SK-N-SH treated with all-trans-retinoic acid at 6 μM for 48 hours (cell line): ENCODE results near the gene C17orf100.
A peak's percentile ranks its signal among the peaks of the same experiment; 100 is the strongest.

Experiments
- ATAC-seq: fragments of 200-7000 bp; cut with Tn5 transposase; 3 replicates; pipeline ENCODE4 v1.9.1; 2020; ENCODE audit warnings: mild to moderate bottlenecking, moderate library complexity
- ARNTL ChIP-seq: fragments of 450-650 bp; formaldehyde crosslinking; IDR thresholded peaks from 2 replicates; pipeline ENCODE4 v1.5.0; 2020; ENCODE audit warnings: low read depth, mild to moderate bottlenecking, moderate library complexity, borderline replicate concordance
- BACH2 ChIP-seq: fragments of 250-450 bp; sonication (Bioruptor Pico); IDR thresholded peaks from 2 replicates; pipeline ENCODE4 v1.9.0; 2021; ENCODE audit warnings: mild to moderate bottlenecking, borderline replicate concordance
- CSDC2 ChIP-seq: fragments of 250-450 bp; sonication (Bioruptor Pico); IDR thresholded peaks from 2 replicates; pipeline ENCODE4 v1.5.0; 2020; ENCODE audit warnings: mild to moderate bottlenecking, moderate library complexity
- ESRRG ChIP-seq: fragments of 250-450 bp; sonication (Bioruptor Pico); IDR thresholded peaks from 2 replicates; pipeline ENCODE4 v1.6.1; 2021; ENCODE audit warnings: mild to moderate bottlenecking
- GLIS3 ChIP-seq: fragments of 250-450 bp; sonication (Bioruptor Pico); IDR thresholded peaks from 2 replicates; pipeline ENCODE4 v1.5.0; 2020; ENCODE audit warnings: mild to moderate bottlenecking, moderate library complexity
- ISL1 ChIP-seq: fragments of 250-450 bp; sonication (Bioruptor Pico); IDR thresholded peaks from 2 replicates; pipeline ENCODE4 v2.1.2; 2022; ENCODE audit warnings: mild to moderate bottlenecking, moderate library complexity
- OSR1 ChIP-seq: fragments of 250-450 bp; sonication (Bioruptor Pico); IDR thresholded peaks from 2 replicates; pipeline ENCODE4 v1.8.0; 2022; ENCODE audit warnings: moderate library complexity, mild to moderate bottlenecking, inconsistent platforms
- RARB ChIP-seq: fragments of 250-450 bp; sonication (Bioruptor Pico); IDR thresholded peaks from 2 replicates; pipeline ENCODE4 v1.8.0; 2021; ENCODE audit warnings: mild to moderate bottlenecking, moderate library complexity
- TCF4 ChIP-seq: fragments of 250-450 bp; sonication (Bioruptor Pico); IDR thresholded peaks from 2 replicates; pipeline ENCODE4 v1.8.0; 2021; ENCODE audit warnings: mild to moderate bottlenecking, moderate library complexity, borderline replicate concordance
- TOX ChIP-seq: fragments of 250-450 bp; sonication (Bioruptor Pico); IDR thresholded peaks from 2 replicates; pipeline ENCODE4 v1.8.0; 2021; ENCODE audit warnings: mild to moderate bottlenecking, moderate library complexity, borderline replicate concordance
- ZC3H10 ChIP-seq: fragments of 250-450 bp; sonication (Bioruptor Pico); IDR thresholded peaks from 2 replicates; pipeline ENCODE4 v1.5.1; 2021; ENCODE audit warnings: mild to moderate bottlenecking, moderate library complexity
- ZFP3 ChIP-seq: fragments of 250-450 bp; sonication (Bioruptor Pico); IDR thresholded peaks from 2 replicates; pipeline ENCODE4 v1.5.0; 2020; ENCODE audit warnings: mild to moderate bottlenecking, moderate library complexity
- ZNF565 ChIP-seq: fragments of 450-650 bp; formaldehyde crosslinking; conservative IDR thresholded peaks from 2 replicates; pipeline ENCODE4 v1.5.0; 2020; ENCODE audit warnings: low read depth, mild to moderate bottlenecking, moderate library complexity
- TF ChIP-seq, protein P1 (sequence below): fragments of 250-450 bp; sonication (Bioruptor Pico); IDR thresholded peaks from 2 replicates; pipeline ENCODE4 v1.8.0; 2021; ENCODE audit warnings: low read depth, mild to moderate bottlenecking, moderate library complexity, borderline replicate concordance
- TF ChIP-seq, protein P2 (sequence below): fragments of 250-450 bp; sonication (Bioruptor Pico); IDR thresholded peaks from 2 replicates; pipeline ENCODE4 v1.8.0; 2020; ENCODE audit warnings: mild to moderate bottlenecking, moderate library complexity, borderline replicate concordance
- TF ChIP-seq, protein P3 (sequence below): fragments of 250-450 bp; sonication (Bioruptor Pico); IDR thresholded peaks from 2 replicates; pipeline ENCODE4 v1.5.1; 2021; ENCODE audit warnings: mild to moderate bottlenecking, moderate library complexity
- TF ChIP-seq, protein P4 (sequence below): fragments of 250-450 bp; sonication (Bioruptor Pico); IDR thresholded peaks from 2 replicates; pipeline ENCODE4 v1.5.1; 2020; ENCODE audit warnings: low read depth, mild to moderate bottlenecking, moderate library complexity

The C17orf100 gene

DNA sequence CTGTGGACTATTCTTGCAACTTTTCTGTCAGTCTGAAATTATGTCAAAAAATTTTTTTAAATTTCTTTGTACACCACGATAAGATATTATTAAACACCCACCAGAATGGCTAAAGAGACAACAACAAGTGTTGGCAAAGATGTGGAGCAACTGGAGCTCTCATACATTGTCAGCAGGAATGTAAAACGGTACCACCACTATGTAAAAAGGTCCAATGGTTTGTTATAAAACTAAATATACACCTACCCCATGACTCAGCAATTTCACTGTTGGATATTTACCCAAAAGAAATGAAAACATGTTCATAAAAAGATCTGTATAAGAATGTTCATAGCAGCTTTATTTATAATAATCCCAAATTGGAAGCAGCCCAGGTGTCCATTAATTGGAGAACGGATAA lies 18.3 kb upstream of the C17orf100 start:
- ATAC-seq: no peak
- TF ChIP-seq, protein P1, sequence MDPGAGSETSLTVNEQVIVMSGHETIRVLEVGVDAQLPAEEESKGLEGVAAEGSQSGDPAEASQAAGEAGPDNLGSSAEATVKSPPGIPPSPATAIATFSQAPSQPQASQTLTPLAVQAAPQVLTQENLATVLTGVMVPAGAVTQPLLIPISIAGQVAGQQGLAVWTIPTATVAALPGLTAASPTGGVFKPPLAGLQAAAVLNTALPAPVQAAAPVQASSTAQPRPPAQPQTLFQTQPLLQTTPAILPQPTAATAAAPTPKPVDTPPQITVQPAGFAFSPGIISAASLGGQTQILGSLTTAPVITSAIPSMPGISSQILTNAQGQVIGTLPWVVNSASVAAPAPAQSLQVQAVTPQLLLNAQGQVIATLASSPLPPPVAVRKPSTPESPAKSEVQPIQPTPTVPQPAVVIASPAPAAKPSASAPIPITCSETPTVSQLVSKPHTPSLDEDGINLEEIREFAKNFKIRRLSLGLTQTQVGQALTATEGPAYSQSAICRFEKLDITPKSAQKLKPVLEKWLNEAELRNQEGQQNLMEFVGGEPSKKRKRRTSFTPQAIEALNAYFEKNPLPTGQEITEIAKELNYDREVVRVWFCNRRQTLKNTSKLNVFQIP (CRISPR knock-in tag): no peak
- TF ChIP-seq ZFP3 (CRISPR knock-in tag) (peak; percentile 86), CSDC2 (CRISPR knock-in tag) (no peak), BACH2 (CRISPR knock-in tag) (no peak)

DNA sequence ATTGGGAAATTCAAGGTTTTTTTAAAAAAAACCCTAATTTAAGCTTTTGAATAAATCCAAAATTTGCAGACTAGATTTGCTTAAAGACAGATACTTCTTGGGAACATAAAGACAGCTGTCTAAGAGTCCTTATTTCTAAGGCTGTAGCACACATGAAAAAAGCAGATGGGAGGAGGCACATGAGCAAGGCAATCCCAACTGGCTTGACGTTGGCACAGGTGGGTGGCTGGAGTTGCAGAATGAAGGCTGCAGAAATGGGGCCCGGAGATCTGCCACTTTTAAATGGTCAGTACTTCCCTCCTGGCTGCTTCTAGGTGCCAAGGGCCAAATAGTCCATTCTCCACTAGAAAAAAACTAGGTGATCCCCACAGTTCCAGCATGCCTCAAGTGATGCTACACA lies 15.5 kb upstream of the C17orf100 start:
- no peak for ATAC-seq

DNA sequence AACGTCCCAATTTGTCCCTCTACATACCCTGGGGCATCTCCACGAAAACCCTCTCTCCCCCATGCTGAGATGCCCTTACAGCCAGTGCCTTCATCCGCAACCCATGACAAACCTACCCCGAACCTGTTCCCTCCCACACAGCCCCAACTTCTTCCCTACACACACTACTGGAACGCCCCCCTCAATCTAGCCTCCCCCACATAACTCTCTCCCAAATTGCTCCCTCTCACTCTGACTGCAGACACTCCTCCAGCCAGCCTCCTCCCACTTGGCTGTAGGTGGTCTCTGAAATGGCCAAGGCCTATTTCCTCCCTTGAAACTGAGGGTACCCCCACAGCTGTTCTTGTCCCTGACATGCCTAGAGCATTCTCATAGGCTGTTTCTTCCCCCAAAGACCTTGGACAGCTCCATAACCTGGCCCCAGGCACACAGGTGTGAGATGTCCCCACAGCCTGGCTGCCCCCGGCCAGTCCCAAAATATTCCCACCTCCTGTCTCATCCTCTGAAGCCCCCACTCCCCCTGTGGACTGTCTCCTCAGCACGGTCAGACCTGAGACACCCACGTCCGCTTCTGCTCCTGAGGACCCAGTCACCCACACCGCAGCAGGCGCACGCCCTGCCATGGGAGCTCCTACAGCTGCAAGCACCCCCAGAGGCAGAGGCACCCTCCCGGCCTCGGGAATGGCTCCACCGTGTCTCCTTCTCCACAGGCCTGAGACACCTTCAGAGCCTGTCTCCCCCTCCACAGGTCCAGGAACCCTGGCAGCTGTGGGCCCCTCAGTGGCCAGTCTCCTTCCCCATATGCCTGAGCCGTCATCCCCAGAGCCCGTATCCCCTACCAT lies 14.7 kb upstream of the C17orf100 start:
- TF ChIP-seq ARNTL (CRISPR knock-in tag) (no peak), ESRRG (CRISPR knock-in tag) (no peak), TCF4 (CRISPR knock-in tag) (no peak), CSDC2 (CRISPR knock-in tag) (no peak), TOX (no peak), BACH2 (CRISPR knock-in tag) (no peak), GLIS3 (CRISPR knock-in tag) (no peak), RARB (CRISPR knock-in tag) (no peak), ZNF565 (CRISPR knock-in tag) (no peak), ZFP3 (CRISPR knock-in tag) (no peak)
- TF ChIP-seq, protein P2, sequence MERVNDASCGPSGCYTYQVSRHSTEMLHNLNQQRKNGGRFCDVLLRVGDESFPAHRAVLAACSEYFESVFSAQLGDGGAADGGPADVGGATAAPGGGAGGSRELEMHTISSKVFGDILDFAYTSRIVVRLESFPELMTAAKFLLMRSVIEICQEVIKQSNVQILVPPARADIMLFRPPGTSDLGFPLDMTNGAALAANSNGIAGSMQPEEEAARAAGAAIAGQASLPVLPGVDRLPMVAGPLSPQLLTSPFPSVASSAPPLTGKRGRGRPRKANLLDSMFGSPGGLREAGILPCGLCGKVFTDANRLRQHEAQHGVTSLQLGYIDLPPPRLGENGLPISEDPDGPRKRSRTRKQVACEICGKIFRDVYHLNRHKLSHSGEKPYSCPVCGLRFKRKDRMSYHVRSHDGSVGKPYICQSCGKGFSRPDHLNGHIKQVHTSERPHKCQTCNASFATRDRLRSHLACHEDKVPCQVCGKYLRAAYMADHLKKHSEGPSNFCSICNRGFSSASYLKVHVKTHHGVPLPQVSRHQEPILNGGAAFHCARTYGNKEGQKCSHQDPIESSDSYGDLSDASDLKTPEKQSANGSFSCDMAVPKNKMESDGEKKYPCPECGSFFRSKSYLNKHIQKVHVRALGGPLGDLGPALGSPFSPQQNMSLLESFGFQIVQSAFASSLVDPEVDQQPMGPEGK: no peak
- TF ChIP-seq, protein P3, sequence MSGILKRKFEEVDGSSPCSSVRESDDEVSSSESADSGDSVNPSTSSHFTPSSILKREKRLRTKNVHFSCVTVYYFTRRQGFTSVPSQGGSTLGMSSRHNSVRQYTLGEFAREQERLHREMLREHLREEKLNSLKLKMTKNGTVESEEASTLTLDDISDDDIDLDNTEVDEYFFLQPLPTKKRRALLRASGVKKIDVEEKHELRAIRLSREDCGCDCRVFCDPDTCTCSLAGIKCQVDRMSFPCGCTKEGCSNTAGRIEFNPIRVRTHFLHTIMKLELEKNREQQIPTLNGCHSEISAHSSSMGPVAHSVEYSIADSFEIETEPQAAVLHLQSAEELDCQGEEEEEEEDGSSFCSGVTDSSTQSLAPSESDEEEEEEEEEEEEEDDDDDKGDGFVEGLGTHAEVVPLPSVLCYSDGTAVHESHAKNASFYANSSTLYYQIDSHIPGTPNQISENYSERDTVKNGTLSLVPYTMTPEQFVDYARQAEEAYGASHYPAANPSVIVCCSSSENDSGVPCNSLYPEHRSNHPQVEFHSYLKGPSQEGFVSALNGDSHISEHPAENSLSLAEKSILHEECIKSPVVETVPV (CRISPR knock-in tag): no peak
- TF ChIP-seq, all 23 proteins: peak for 0
- no peak for ATAC-seq

More for the DNA sequence above, 15.5 kb upstream of the C17orf100 start:
- TF ChIP-seq, protein P3 (CRISPR knock-in tag): no peak
- TF ChIP-seq, all 23 proteins: peak for 0

DNA sequence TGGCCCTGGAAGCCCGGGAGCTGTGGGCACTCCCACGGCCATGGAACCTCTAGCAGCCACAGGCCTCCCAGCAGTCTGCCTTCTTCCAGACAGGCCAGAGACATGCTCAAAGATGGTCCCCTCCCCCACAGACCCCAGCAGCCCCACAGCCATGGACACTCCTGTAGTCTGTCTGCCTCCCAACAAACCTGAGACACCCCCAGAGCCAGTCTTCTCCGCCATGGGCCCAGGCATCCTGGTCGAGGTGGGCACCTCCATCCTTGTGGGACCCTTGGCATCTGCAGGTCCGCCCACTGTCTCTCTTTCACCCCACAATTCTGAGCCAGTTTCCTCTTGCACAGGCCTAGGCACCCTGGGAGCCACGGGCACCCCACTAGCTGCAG lies 14.1 kb upstream of the C17orf100 start:
- TF ChIP-seq ESRRG (CRISPR knock-in tag): no peak
- TF ChIP-seq, protein P2: no peak
- no peak for TF ChIP-seq TOX
- TF ChIP-seq, protein P4, sequence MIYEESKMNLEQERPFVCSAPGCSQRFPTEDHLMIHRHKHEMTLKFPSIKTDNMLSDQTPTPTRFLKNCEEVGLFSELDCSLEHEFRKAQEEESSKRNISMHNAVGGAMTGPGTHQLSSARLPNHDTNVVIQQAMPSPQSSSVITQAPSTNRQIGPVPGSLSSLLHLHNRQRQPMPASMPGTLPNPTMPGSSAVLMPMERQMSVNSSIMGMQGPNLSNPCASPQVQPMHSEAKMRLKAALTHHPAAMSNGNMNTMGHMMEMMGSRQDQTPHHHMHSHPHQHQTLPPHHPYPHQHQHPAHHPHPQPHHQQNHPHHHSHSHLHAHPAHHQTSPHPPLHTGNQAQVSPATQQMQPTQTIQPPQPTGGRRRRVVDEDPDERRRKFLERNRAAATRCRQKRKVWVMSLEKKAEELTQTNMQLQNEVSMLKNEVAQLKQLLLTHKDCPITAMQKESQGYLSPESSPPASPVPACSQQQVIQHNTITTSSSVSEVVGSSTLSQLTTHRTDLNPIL: no peak
- no peak for TF ChIP-seq ISL1 (CRISPR knock-in tag)
- TF ChIP-seq GLIS3 (CRISPR knock-in tag): no peak
- TF ChIP-seq, protein P3 (CRISPR knock-in tag): no peak
- no peak for TF ChIP-seq OSR1 (CRISPR knock-in tag)
- TF ChIP-seq, protein P1 (CRISPR knock-in tag): no peak
- no peak for TF ChIP-seq ZC3H10
- TF ChIP-seq ARNTL (CRISPR knock-in tag): no peak
- TF ChIP-seq BACH2 (CRISPR knock-in tag): no peak
- TF ChIP-seq, all 23 proteins: peak for 0
- no peak for ATAC-seq
